WTC11 (cell line): ENCODE results near the gene FIS1. TPM values are rescaled to one million over a fixed set of nuclear protein-coding genes. Genes with fewer than 3 reads are reported as not detected.

ENCODE experiments used
- ATAC-seq: fragments of 200-7000 bp; cut with Tn5 transposase; 2 replicates; pipeline ENCODE4 v1.10.0; 2021; ENCODE audit warnings: mild to moderate bottlenecking, moderate library complexity
- Bru-seq: library from RNA; stranded (reverse); fragments of 400-500 nt; gene quantifications from one replicate; lab custom pipeline; 2021; lab: Mats Ljungman, UMichigan
- CTCF ChIA-PET: fragments of 300-600 bp; sonication (Branson Sonifier 250); formaldehyde crosslinking; loops from one replicate; lab custom pipeline; 2021; ENCODE audit warnings: antibody characterized with exemption; lab: Charles Lee
- POLR2A ChIA-PET: fragments of 350-600 bp; sonication (Branson Sonifier 250); formaldehyde crosslinking; loops from one replicate; lab custom pipeline; 2021; ENCODE audit warnings: antibody characterized with exemption; lab: Charles Lee
- DNase-seq: peaks from one replicate; pipeline ENCODE4 v3.0.0; 2021; ENCODE audit warnings: low spot score
- H3K27ac Mint-ChIP-seq: 2 replicates; pipeline ENCODE4 v1.8.0; 2021; ENCODE audit warnings: mixed read lengths
- H3K27me3 Mint-ChIP-seq: 2 replicates; pipeline ENCODE4 v1.8.0; 2021; ENCODE audit warnings: low read depth, mild to moderate bottlenecking, moderate library complexity, mixed read lengths
- H3K36me3 Mint-ChIP-seq: 2 replicates; pipeline ENCODE4 v1.8.0; 2021; ENCODE audit warnings: mixed read lengths
- H3K4me1 Mint-ChIP-seq: 2 replicates; pipeline ENCODE4 v1.8.0; 2022; ENCODE audit warnings: mixed read lengths
- H3K4me3 Mint-ChIP-seq: 2 replicates; pipeline ENCODE4 v1.8.0; 2021; ENCODE audit warnings: mild to moderate bottlenecking, moderate library complexity, mixed read lengths
- H3K9me3 Mint-ChIP-seq: 2 replicates; pipeline ENCODE4 v1.8.0; 2021; ENCODE audit warnings: mixed read lengths
- AR ChIP-seq: fragments of 250-450 bp; sonication (Bioruptor Pico); IDR thresholded peaks from 2 replicates; pipeline ENCODE4 v1.9.0; 2021; ENCODE audit warnings: mild to moderate bottlenecking
- ELF4 ChIP-seq: sonication (generic); formaldehyde crosslinking; IDR thresholded peaks from 2 replicates; pipeline ENCODE4 v1.8.1; 2022; ENCODE audit warnings: low read depth, mild to moderate bottlenecking, moderate library complexity, missing genetic modification reagents
- FOXP4 ChIP-seq: sonication (generic); formaldehyde crosslinking; IDR thresholded peaks from 2 replicates; pipeline ENCODE4 v1.8.0; 2022; ENCODE audit warnings: mild to moderate bottlenecking, missing genetic modification reagents
- GTF2I ChIP-seq: fragments of 250-450 bp; sonication (Bioruptor Pico); conservative IDR thresholded peaks from 2 replicates; pipeline ENCODE4 v1.4.0; 2021; ENCODE audit warnings: mild to moderate bottlenecking
- MXD4 ChIP-seq: fragments of 250-450 bp; sonication (Bioruptor Pico); IDR thresholded peaks from 2 replicates; pipeline ENCODE4 v1.8.0; 2021; ENCODE audit warnings: mild to moderate bottlenecking, moderate library complexity, borderline replicate concordance
- PRRX2 ChIP-seq: fragments of 250-450 bp; sonication (Bioruptor Pico); IDR thresholded peaks from 2 replicates; pipeline ENCODE4 v1.8.0; 2021; ENCODE audit warnings: mild to moderate bottlenecking
- SMAD3 ChIP-seq: sonication (generic); formaldehyde crosslinking; IDR thresholded peaks from 2 replicates; pipeline ENCODE4 v1.8.0; 2022; ENCODE audit warnings: missing genetic modification reagents, mild to moderate bottlenecking, borderline replicate concordance
- SOX15 ChIP-seq: fragments of 250-450 bp; sonication (Bioruptor Pico); IDR thresholded peaks from 2 replicates; pipeline ENCODE4 v1.9.0; 2021; ENCODE audit warnings: mild to moderate bottlenecking
- SP1 ChIP-seq: sonication (generic); formaldehyde crosslinking; conservative IDR thresholded peaks from 2 replicates; pipeline ENCODE4 v1.8.1; 2022; ENCODE audit warnings: missing genetic modification reagents
- ZMAT4 ChIP-seq: fragments of 250-450 bp; sonication (Bioruptor Pico); IDR thresholded peaks from 2 replicates; pipeline ENCODE4 v1.9.0; 2021; ENCODE audit warnings: mild to moderate bottlenecking
- ZNF219 ChIP-seq: sonication (generic); formaldehyde crosslinking; IDR thresholded peaks from 2 replicates; pipeline ENCODE4 v1.8.0; 2023; ENCODE audit warnings: missing genetic modification reagents, mild to moderate bottlenecking, borderline replicate concordance
- ZNF263 ChIP-seq: sonication (generic); formaldehyde crosslinking; IDR thresholded peaks from 2 replicates; pipeline ENCODE4 v1.8.1; 2022; ENCODE audit warnings: low read depth, mild to moderate bottlenecking, moderate library complexity, missing genetic modification reagents
- long read RNA-seq, 3 experiments: library from RNA in 1 of 3; library from capped mRNA in 1 of 3; library from polyadenylated mRNA in 1 of 3; unstranded in 2 of 3; stranded (forward) in 1 of 3; transcript quantifications; one replicate each; pipeline ENCODE4 v2.0.0, GENCODE V29; 2021
- total RNA-seq: library from RNA; stranded (reverse); gene quantifications from 3 replicates; pipeline ENCODE4 v1.2.3, GENCODE V29; 2021
- TF ChIP-seq, protein P1 (sequence below): sonication (generic); formaldehyde crosslinking; IDR thresholded peaks from 2 replicates; pipeline ENCODE4 v1.8.1; 2022; ENCODE audit warnings: missing genetic modification reagents, borderline replicate concordance
- TF ChIP-seq, protein P2 (sequence below): sonication (generic); formaldehyde crosslinking; IDR thresholded peaks from 2 replicates; pipeline ENCODE4 v1.8.1; 2023; ENCODE audit warnings: mild to moderate bottlenecking, missing genetic modification reagents
- TF ChIP-seq, protein P3 (sequence below): sonication (generic); formaldehyde crosslinking; IDR thresholded peaks from 2 replicates; pipeline ENCODE4 v1.8.0; 2023; ENCODE audit warnings: mild to moderate bottlenecking, missing genetic modification reagents
- TF ChIP-seq, protein P4 (sequence below): sonication (generic); formaldehyde crosslinking; IDR thresholded peaks from 2 replicates; pipeline ENCODE4 v1.8.1; 2023; ENCODE audit warnings: mild to moderate bottlenecking, missing genetic modification reagents, moderate library complexity
- TF ChIP-seq, protein P5 (sequence below): fragments of 250-450 bp; sonication (Bioruptor Pico); IDR thresholded peaks from 2 replicates; pipeline ENCODE4 v1.8.0; 2021; ENCODE audit warnings: mild to moderate bottlenecking

The FIS1 gene
- total RNA-seq (121 to 123 TPM (median 122 TPM) in 3 replicates), Bru-seq, nascent RNA (percentile 75 among the genes with signal in this experiment)
- long read RNA-seq, experiment 1, transcript FIS1-204 (4 exons, 745 nt): minor isoform, 10 of 77 reads
- long read RNA-seq, experiment 1, transcript FIS1-201 (5 exons, 734 nt): major isoform, 59 of 77 reads
- long read RNA-seq, experiment 1, partial matches to known transcripts: 2 of 77 reads
- long read RNA-seq, experiment 1, other reads (novel, unspliced or antisense): 0 of 77 reads
- long read RNA-seq, experiment 2, transcript FIS1-201 (5 exons, 734 nt): major isoform, 87 of 130 reads
- long read RNA-seq, experiment 2, transcript FIS1-204 (4 exons, 745 nt): minor isoform, 24 of 130 reads
- long read RNA-seq, experiment 2, transcript FIS1-207 (4 exons, 915 nt): minor isoform, 7 of 130 reads
- long read RNA-seq, experiment 2, partial matches to known transcripts: 5 of 130 reads
- long read RNA-seq, experiment 2, other reads (novel, unspliced or antisense): 2 of 130 reads
- long read RNA-seq, experiment 3, transcript FIS1-207 (4 exons, 915 nt): minor isoform, 20 of 48 reads
- long read RNA-seq, experiment 3, transcript FIS1-201 (5 exons, 734 nt): major isoform, 24 of 48 reads
- long read RNA-seq, experiment 3, partial matches to known transcripts: 0 of 48 reads
- long read RNA-seq, experiment 3, other reads (novel, unspliced or antisense): 4 of 48 reads

GRCh38 chr7:101244375-101245146 is at the start of gene FIS1:
TSS of gene FIS1 (minus strand) at chr7:101245081. CDS start at chr7:101245004, 77 bp downstream.
- peak within 1 kb of the TSS; percentile 96 for H3K4me3 Mint-ChIP-seq
- H3K27me3 Mint-ChIP-seq: no peaks in the 10 kb centered on the region
- ATAC-seq: peak; percentile 93
- CTCF ChIA-PET: interaction anchor here (0.6 to 4.4 kb wide), 32 partner anchors 8 to 350 kb away, joined by 3 to 62 read pairs (median 5); partner anchors contain the start of genes PLOD3, VGF and ZNHIT1
- H3K4me1 Mint-ChIP-seq: peaks cover 21% of the 10 kb centered on the region
- peak; percentile 95 for DNase-seq
- peak within 1 kb of the TSS; percentile 98 for H3K27ac Mint-ChIP-seq
- no peaks in the 10 kb centered on the region for H3K9me3 Mint-ChIP-seq
- POLR2A ChIA-PET: interaction anchor here (0.6 to 2.5 kb wide), 3 partner anchors 10 to 66 kb away, joined by 4 to 13 read pairs (median 10); partner anchors contain the start of gene ZNHIT1
- H3K36me3 Mint-ChIP-seq: peaks cover 16% of the 10 kb centered on the region
- TF ChIP-seq AR (CRISPR knock-in tag): no peak
- no peak for TF ChIP-seq FOXP4 (CRISPR knock-in tag)
- no peak for TF ChIP-seq GTF2I
- TF ChIP-seq, protein P1, sequence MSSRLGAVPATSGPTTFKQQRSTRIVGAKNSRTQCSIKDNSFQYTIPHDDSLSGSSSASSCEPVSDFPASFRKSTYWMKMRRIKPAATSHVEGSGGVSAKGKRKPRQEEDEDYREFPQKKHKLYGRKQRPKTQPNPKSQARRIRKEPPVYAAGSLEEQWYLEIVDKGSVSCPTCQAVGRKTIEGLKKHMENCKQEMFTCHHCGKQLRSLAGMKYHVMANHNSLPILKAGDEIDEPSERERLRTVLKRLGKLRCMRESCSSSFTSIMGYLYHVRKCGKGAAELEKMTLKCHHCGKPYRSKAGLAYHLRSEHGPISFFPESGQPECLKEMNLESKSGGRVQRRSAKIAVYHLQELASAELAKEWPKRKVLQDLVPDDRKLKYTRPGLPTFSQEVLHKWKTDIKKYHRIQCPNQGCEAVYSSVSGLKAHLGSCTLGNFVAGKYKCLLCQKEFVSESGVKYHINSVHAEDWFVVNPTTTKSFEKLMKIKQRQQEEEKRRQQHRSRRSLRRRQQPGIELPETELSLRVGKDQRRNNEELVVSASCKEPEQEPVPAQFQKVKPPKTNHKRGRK (CRISPR knock-in tag): no peak
- no peak for TF ChIP-seq ELF4 (CRISPR knock-in tag)
- peak; percentile 90 for TF ChIP-seq SP1 (CRISPR knock-in tag)
- TF ChIP-seq SOX15 (CRISPR knock-in tag): no peak
- TF ChIP-seq, protein P2, sequence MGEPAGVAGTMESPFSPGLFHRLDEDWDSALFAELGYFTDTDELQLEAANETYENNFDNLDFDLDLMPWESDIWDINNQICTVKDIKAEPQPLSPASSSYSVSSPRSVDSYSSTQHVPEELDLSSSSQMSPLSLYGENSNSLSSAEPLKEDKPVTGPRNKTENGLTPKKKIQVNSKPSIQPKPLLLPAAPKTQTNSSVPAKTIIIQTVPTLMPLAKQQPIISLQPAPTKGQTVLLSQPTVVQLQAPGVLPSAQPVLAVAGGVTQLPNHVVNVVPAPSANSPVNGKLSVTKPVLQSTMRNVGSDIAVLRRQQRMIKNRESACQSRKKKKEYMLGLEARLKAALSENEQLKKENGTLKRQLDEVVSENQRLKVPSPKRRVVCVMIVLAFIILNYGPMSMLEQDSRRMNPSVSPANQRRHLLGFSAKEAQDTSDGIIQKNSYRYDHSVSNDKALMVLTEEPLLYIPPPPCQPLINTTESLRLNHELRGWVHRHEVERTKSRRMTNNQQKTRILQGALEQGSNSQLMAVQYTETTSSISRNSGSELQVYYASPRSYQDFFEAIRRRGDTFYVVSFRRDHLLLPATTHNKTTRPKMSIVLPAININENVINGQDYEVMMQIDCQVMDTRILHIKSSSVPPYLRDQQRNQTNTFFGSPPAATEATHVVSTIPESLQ (CRISPR knock-in tag): no peak
- TF ChIP-seq, protein P3, sequence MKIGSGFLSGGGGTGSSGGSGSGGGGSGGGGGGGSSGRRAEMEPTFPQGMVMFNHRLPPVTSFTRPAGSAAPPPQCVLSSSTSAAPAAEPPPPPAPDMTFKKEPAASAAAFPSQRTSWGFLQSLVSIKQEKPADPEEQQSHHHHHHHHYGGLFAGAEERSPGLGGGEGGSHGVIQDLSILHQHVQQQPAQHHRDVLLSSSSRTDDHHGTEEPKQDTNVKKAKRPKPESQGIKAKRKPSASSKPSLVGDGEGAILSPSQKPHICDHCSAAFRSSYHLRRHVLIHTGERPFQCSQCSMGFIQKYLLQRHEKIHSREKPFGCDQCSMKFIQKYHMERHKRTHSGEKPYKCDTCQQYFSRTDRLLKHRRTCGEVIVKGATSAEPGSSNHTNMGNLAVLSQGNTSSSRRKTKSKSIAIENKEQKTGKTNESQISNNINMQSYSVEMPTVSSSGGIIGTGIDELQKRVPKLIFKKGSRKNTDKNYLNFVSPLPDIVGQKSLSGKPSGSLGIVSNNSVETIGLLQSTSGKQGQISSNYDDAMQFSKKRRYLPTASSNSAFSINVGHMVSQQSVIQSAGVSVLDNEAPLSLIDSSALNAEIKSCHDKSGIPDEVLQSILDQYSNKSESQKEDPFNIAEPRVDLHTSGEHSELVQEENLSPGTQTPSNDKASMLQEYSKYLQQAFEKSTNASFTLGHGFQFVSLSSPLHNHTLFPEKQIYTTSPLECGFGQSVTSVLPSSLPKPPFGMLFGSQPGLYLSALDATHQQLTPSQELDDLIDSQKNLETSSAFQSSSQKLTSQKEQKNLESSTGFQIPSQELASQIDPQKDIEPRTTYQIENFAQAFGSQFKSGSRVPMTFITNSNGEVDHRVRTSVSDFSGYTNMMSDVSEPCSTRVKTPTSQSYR: peak; percentile 45; the same call in 1 of the 2 replicates
- no peak for TF ChIP-seq MXD4 (CRISPR knock-in tag)
- TF ChIP-seq, protein P4, sequence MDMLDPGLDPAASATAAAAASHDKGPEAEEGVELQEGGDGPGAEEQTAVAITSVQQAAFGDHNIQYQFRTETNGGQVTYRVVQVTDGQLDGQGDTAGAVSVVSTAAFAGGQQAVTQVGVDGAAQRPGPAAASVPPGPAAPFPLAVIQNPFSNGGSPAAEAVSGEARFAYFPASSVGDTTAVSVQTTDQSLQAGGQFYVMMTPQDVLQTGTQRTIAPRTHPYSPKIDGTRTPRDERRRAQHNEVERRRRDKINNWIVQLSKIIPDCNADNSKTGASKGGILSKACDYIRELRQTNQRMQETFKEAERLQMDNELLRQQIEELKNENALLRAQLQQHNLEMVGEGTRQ (CRISPR knock-in tag): peak; percentile 57; the same call in 1 of the 2 replicates
- TF ChIP-seq, protein P5, sequence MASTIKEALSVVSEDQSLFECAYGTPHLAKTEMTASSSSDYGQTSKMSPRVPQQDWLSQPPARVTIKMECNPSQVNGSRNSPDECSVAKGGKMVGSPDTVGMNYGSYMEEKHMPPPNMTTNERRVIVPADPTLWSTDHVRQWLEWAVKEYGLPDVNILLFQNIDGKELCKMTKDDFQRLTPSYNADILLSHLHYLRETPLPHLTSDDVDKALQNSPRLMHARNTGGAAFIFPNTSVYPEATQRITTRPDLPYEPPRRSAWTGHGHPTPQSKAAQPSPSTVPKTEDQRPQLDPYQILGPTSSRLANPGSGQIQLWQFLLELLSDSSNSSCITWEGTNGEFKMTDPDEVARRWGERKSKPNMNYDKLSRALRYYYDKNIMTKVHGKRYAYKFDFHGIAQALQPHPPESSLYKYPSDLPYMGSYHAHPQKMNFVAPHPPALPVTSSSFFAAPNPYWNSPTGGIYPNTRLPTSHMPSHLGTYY (CRISPR knock-in tag): peak; percentile 75; the same call in 1 of the 2 replicates
- TF ChIP-seq PRRX2 (CRISPR knock-in tag): no peak
- TF ChIP-seq SMAD3 (CRISPR knock-in tag): no peak
- no peak for TF ChIP-seq ZNF263 (CRISPR knock-in tag)
- no peak for TF ChIP-seq ZNF219 (CRISPR knock-in tag)
- no peak for TF ChIP-seq ZMAT4 (CRISPR knock-in tag)
